ENCODE measurements around the gene IRX5. TPM values are rescaled to one million over a fixed set of nuclear protein-coding genes. Genes with fewer than 3 reads are reported as not detected.

The IRX5 gene
- total RNA-seq, 1 experiment from 2014 or later = 27.7 TPM

- intact Hi-C loops (cut with micrococcal nuclease; ENCODE audit: unreplicated experiment) = no loop called here
- ChIA-PET POLR2A (no interaction called here), CTCF (interaction anchor here (0.5 kb wide), 1 partner anchor 33 kb away, joined by 3 read pairs; no protein-coding TSS in a partner anchor)
- Histone ChIP-seq H3K4me3 (ENCODE audit: low read depth, low read length) (no peak overlapping the region), H3K9me3 (no peaks in the 10 kb centered on the region), H3K4me1 (no peaks in the 10 kb centered on the region), H3K27me3 (replicated peaks; ENCODE audit: control insufficient read depth, insufficient read depth, low read length) (no peaks in the 10 kb centered on the region), H3K36me3 (ENCODE audit: control insufficient read depth, insufficient read depth, low read length) (no peaks in the 10 kb centered on the region)
- Mint-ChIP-seq H3K4me3 (ENCODE audit: unreplicated experiment) (no peak overlapping the region), H3K27me3 (ENCODE audit: insufficient read depth, unreplicated experiment) (no peaks in the 10 kb centered on the region), H3K4me1 (ENCODE audit: low read depth, unreplicated experiment) (no peaks in the 10 kb centered on the region), H3K36me3 (ENCODE audit: insufficient read depth, unreplicated experiment) (no peaks in the 10 kb centered on the region), H3K9me3 (ENCODE audit: unreplicated experiment) (peaks cover 11% of the 10 kb centered on the region), H3K27ac (ENCODE audit: unreplicated experiment) (no peak overlapping the region)
- no TSS peak for BruUV-seq (replicated peaks)
- TF ChIP-seq CTCF (IDR thresholded peaks at IDR 0.05; ENCODE audit: insufficient read depth in 1 of 2, low read depth in 1 of 2, low read length in 1 of 2, severe bottlenecking in 1 of 2, unreplicated experiment in 1 of 2) = no peak
- DNase-seq = no peak
Measured at GRCh38 chr16:54968784-54969183, 38.1 kb downstream of the IRX5 start.

- H3K4me1 Mint-ChIP-seq (ENCODE audit: low read depth, unreplicated experiment) = no peaks in the 10 kb centered on the region
Measured at GRCh38 chr16:54970016-54970415, 39.4 kb downstream of the IRX5 start.

GRCh38 chr16:54974367-54974766, 43.7 kb downstream of the IRX5 start:
- DNase-seq = no peak
- intact Hi-C loops (cut with micrococcal nuclease; ENCODE audit: unreplicated experiment) = no loop called here
- H3K4me3 Mint-ChIP-seq (ENCODE audit: unreplicated experiment) = no peak overlapping the region
- ChIA-PET POLR2A (no interaction called here), CTCF (no interaction called here)
- Histone ChIP-seq H3K36me3 (ENCODE audit: control insufficient read depth, insufficient read depth, low read length) (no peaks in the 10 kb centered on the region), H3K27me3 (replicated peaks; ENCODE audit: control insufficient read depth, insufficient read depth, low read length) (no peaks in the 10 kb centered on the region), H3K4me1 (no peaks in the 10 kb centered on the region), H3K9me3 (no peaks in the 10 kb centered on the region), H3K4me3 (ENCODE audit: low read depth, low read length) (no peak overlapping the region)
- H3K9me3 Mint-ChIP-seq (ENCODE audit: unreplicated experiment) = peaks cover 11% of the 10 kb centered on the region
- TF ChIP-seq CTCF (IDR thresholded peaks at IDR 0.05; ENCODE audit: insufficient read depth in 1 of 2, low read depth in 1 of 2, low read length in 1 of 2, severe bottlenecking in 1 of 2, unreplicated experiment in 1 of 2) = no peak
- no peaks in the 10 kb centered on the region for H3K4me1 Mint-ChIP-seq (ENCODE audit: low read depth, unreplicated experiment)
- no peak overlapping the region for H3K27ac Mint-ChIP-seq (ENCODE audit: unreplicated experiment)
- BruUV-seq (replicated peaks) = no TSS peak
- H3K27me3 Mint-ChIP-seq (ENCODE audit: insufficient read depth, unreplicated experiment) = no peaks in the 10 kb centered on the region
- H3K36me3 Mint-ChIP-seq (ENCODE audit: insufficient read depth, unreplicated experiment) = no peaks in the 10 kb centered on the region

More at GRCh38 chr16:54970016-54970415, 39.4 kb downstream of the IRX5 start:
- ChIA-PET CTCF (interaction anchor here (0.6 kb wide), 1 partner anchor 38 kb away, joined by 3 read pairs; no protein-coding TSS in a partner anchor), POLR2A (interaction anchor here (0.7 kb wide), 1 partner anchor 550 kb away, joined by 6 read pairs; no protein-coding TSS in a partner anchor)
- intact Hi-C loops (cut with micrococcal nuclease; ENCODE audit: unreplicated experiment) = no loop called here
- H3K27me3 Mint-ChIP-seq (ENCODE audit: insufficient read depth, unreplicated experiment) = no peaks in the 10 kb centered on the region
- Histone ChIP-seq H3K36me3 (ENCODE audit: control insufficient read depth, insufficient read depth, low read length) (no peaks in the 10 kb centered on the region), H3K4me1 (no peaks in the 10 kb centered on the region), H3K27me3 (replicated peaks; ENCODE audit: control insufficient read depth, insufficient read depth, low read length) (no peaks in the 10 kb centered on the region), H3K4me3 (ENCODE audit: low read depth, low read length) (no peak overlapping the region), H3K9me3 (no peaks in the 10 kb centered on the region)
- BruUV-seq (replicated peaks) = no TSS peak
- no peaks in the 10 kb centered on the region for H3K36me3 Mint-ChIP-seq (ENCODE audit: insufficient read depth, unreplicated experiment)
- no peak for DNase-seq
- H3K27ac Mint-ChIP-seq (ENCODE audit: unreplicated experiment) = no peak overlapping the region
- TF ChIP-seq CTCF (IDR thresholded peaks at IDR 0.05; ENCODE audit: insufficient read depth in 1 of 2, low read depth in 1 of 2, low read length in 1 of 2, severe bottlenecking in 1 of 2, unreplicated experiment in 1 of 2) = no peak
- H3K9me3 Mint-ChIP-seq (ENCODE audit: unreplicated experiment) = peaks cover 11% of the 10 kb centered on the region
- no peak overlapping the region for H3K4me3 Mint-ChIP-seq (ENCODE audit: unreplicated experiment)
